CD4-positive, alpha-beta T cell treated with Interleukin-2 at 100 ng/mL for 4 hours (primary cell): Measurements from ENCODE around the gene SEMA6A.

Experiments
- DNase-seq: peaks from one replicate; pipeline ENCODE4 v3.0.0-alpha.2; 2020; ENCODE audit warnings: low spot score

SEMA6A gene

GRCh38 chr5:116522356-116523136 is 52.1 kb downstream of the SEMA6A start:
- DNase-seq, result no peak

- DNase-seq, result no peak
These were observed 53.3 kb downstream of the SEMA6A start for GRCh38 chr5:116521173-116521872.

GRCh38 chr5:116520771-116521170 is 53.9 kb downstream of the SEMA6A start:
- no peak for DNase-seq

GRCh38 chr5:116518423-116518822 is 56.2 kb downstream of the SEMA6A start:
- no peak for DNase-seq

GRCh38 chr5:116517488-116517887 is 57.1 kb downstream of the SEMA6A start:
- DNase-seq, result no peak

GRCh38 chr5:116516021-116516420 is 58.6 kb downstream of the SEMA6A start:
- no peak for DNase-seq

GRCh38 chr5:116514421-116514970 is 60.1 kb downstream of the SEMA6A start:
- DNase-seq, result no peak

GRCh38 chr5:116510517-116510916 is 64.1 kb downstream of the SEMA6A start:
- DNase-seq, result no peak

GRCh38 chr5:116509483-116510244 is 65.0 kb downstream of the SEMA6A start:
- no peak for DNase-seq

- no peak for DNase-seq
These were observed 65.8 kb downstream of the SEMA6A start for GRCh38 chr5:116508835-116509234.

GRCh38 chr5:116507941-116508655 is 66.5 kb downstream of the SEMA6A start:
- DNase-seq, result no peak

- no peak for DNase-seq
These were observed 67.5 kb downstream of the SEMA6A start for GRCh38 chr5:116507051-116507537.

- DNase-seq, result no peak
These were observed 68.1 kb downstream of the SEMA6A start for GRCh38 chr5:116506488-116506887.

- no peak for DNase-seq
These were observed 69.9 kb downstream of the SEMA6A start for GRCh38 chr5:116504593-116505166.

- no peak for DNase-seq
These were observed 72.0 kb downstream of the SEMA6A start for GRCh38 chr5:116502616-116503015.

- no peak for DNase-seq
These were observed 72.5 kb downstream of the SEMA6A start for GRCh38 chr5:116502138-116502537.

GRCh38 chr5:116498503-116499048 is 76.0 kb downstream of the SEMA6A start:
- no peak for DNase-seq

GRCh38 chr5:116497631-116498030 is 77.0 kb downstream of the SEMA6A start:
- no peak for DNase-seq

- DNase-seq, result no peak
These were observed 78.8 kb downstream of the SEMA6A start for GRCh38 chr5:116495786-116496357.

- DNase-seq, result no peak
These were observed 79.7 kb downstream of the SEMA6A start for GRCh38 chr5:116494784-116495450.
